HG02840 (cell line): Measurements from ENCODE around the gene PDIA2.

Experiments used
- ATAC-seq: cut with Tn5 transposase; IDR thresholded peaks from one replicate; pipeline ENCODE4 v1.9.1; 2021; ENCODE audit warnings: mild to moderate bottlenecking, moderate library complexity, moderate number of reproducible peaks; ENCODE audit not compliant: unreplicated experiment, low FRiP score

PDIA2 gene

DNA sequence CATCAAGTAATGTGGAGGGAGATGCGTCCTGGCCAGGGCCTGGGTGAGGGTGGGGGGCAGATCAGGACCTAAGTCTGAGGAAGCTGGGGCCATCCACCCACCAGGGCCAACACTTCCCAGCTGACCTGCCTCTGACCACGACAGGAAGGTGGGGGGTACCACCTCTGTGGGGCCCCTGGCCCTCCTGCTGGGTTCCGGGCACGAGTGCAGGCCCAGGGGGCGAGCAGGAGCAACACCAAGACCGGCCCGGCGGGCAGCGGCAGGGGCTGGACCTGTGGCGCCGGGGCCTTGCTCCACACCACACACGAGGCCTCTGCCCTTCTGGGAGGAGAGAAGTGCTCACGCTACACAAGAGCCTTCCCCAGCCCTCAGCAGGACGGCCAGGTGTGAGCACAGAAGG, 13.3 kb downstream of the PDIA2 start:
- no peak for ATAC-seq

DNA sequence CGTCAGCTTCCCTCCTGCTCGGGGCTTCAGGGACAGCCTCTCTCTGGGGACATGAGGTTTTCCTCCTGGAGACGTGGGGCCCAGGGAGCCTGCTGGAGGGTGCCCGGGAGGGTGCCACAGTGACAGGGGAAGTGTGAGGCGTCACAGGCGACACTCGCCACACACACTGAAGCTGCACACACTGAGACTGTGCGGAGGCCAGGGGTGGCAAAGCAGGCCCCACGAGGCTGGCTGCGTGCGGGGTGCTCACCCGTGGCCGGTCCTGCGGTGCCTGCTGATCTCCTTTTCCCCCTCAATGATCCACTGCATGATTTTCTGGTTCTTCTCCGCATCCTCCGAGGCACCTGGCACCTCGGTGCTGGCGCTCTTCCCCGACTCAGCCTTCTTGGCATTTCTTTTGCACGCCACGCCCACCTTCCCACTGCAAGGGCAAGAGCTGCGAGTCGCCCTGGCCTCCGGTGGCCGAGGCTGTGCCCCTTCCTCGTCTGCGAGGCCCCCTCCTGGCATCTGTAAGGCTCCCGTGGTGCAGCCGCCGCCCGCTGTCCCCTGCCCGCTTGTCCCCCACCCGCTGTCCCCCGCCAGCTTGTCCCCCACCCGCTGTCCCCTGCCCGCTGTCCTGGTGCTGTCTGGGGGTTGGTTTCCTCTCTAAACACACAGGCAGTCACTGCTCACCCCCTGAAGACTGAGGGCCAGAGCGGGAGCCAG, 14.0 kb downstream of the PDIA2 start:
- ATAC-seq, result no peak

DNA sequence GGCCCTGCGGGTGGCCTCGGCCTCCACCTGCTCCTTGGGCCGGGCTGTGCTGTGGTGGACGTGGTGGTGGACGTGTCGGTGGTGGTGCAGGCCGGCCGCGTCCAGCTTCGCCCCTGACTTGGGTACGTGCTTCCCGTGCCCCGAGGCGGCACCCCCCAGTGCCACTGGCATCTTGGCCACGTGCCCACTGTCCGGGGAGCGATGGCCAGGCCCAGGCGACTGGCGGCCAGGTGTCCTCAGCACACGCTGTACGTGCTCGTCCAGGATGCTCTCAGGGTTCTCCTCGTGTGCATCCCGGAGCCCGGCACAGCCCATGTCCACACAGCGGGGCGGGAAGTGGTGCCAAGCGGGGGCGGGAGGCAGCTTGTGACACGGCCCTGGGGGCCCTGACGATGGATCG, 14.9 kb downstream of the PDIA2 start:
- no peak for ATAC-seq

DNA sequence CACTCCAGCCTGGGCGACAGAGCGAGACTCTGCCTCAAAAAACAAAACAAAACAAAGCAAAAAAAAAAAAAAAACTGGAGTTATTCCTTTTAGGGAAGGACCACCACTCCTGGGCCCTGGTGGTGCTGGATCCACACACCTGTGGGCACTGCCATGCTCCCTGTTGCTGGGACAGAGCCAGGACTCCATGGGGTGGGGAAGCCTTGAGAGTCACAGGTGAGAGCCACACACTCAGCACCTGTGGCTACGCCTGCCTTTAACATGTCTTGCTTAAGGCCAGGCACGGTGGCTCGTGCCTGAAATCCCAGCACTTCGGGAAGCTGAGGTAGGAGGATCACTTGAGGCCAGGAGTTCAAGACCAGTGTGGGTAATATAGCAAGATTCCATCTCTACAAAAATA, 18.3 kb downstream of the PDIA2 start:
- ATAC-seq, result no peak

DNA sequence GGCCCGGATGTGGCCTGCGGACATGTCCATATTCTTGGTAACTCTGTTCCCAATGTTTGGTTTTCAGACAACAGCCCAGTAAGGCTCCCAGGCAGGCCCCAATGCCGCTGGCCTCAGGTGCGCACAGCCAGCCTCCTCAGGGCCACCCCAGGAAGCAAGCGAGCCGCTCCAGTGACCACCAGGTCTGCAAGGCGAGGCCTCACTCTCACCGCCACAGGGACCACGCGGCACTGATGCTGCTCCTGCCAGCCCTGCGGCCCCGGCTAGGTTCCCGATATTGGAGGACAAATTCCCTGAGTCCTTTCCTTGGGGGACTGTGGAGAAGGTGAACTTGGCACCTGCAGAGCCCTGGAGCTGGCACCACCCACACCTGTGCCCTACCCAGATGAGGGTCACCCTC, 19.0 kb downstream of the PDIA2 start:
- no peak for ATAC-seq

DNA sequence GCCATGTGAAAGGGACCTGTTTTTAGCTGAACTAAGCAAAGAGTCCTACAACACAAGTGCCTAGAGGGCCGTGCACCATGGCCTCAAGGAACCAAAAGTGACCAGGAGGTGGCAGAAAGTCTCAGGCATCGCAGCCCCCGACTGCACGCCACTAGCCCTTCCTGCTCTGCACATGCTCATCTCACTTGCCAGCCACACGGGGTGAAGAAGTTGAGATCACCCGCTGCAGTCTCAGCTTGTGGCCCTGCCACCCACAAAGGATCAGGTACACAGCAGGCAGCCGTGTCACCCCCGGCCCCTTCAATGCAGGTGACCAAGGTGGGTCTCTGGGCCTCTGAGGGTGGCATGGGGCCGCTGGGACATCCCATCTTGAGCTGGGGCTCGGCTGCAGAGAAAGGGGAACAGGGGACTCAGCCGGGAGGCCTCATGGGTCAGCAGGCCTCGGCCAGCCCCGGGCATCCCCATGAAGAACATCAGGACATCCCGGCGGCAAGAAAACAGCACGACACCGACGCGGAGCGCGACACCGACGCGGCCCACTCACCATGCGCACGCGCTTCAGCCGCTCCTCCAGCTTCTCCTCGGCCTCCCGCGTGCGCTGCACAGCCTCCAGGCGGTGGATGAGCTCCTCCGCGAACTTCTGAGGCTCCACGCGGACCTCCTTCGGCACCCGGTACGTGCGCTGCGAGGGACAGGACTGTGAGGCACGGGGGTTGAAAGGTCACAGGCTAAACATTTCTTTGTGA, 21.0 kb downstream of the PDIA2 start:
- ATAC-seq, result no peak

DNA sequence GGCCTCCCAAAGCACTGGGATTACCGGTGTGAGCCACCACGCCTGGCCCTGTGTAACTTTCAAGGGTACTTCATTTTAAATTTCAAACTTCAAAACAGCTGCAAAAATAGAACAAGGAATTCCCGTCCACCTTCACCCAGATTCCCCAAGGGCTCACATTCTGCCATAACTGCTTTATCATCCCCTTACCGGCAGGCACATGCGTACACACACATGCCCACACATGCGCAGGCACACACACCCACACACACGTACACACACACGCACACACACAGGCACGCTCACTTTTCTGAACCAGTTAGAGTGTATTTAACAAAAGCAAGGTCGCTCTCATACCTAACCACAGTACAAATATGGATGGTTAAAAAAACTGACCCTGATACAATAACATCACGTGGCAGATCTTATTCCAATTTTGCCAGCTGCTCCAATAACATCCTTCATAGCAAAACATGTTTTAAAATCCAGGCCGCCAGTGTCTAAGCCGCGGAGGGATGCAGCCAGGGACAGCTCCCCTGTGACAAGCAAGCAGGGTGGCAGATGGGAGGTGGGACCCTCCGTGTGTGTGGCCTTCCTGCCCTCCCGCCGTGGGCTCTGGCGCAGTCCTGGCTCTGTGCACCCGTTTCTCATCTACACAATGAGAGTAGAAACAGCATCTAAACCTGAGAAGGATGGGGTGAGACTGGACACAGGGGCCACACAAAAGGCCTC, 23.1 kb downstream of the PDIA2 start:
- ATAC-seq, result no peak

DNA sequence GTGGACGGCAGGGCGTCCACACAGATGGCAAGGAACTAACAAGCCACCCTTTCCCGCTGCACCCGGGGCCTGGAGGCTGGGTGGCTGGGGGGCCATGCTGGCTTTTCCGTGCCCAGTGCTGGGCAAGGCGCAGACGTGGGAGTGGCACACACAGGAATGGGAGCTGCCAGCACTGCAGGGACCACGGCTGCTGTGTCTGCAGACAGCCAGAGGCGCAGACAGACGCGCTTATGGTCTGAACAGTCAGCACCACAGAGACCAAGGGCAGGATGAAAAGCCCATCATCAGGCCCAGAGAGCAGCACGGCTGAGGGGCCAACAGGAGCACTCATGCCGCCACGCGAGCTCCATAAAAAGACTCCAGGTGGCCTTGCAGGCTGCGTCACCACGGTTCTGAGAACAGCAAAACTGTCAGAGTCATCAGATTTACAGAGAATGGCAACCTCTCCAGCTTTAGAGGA, 24.0 kb downstream of the PDIA2 start:
- ATAC-seq, result no peak

DNA sequence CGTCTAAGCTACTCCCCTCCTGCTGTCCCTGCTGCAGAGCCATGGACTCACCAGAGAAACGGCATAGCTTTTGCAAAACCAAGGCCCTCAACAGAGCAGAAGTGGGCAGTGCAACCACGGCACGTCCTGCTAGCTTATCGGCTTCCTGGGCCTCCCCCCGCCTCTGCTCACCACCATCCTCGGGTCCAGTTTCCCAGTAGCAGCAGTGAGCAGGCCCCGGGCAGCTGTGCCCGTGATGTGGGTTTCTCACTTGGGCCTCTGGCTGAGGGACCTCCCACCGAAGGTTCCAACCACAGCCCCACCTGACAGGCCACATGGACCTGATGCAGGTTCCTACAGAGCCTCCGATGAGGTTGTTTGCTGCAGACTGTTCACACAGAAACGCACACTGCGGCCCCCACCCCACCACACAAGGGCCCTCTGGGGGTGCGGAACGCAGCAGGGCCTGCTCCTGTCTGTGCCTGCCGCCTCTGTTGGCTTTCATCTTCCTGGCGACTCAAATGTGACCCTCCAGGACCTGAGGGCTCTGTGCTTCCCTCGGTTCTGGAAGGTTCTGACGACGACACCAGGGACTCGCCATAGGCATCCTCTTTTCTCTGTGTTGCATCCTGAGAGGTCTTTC, 24.8 kb downstream of the PDIA2 start:
- no peak for ATAC-seq

DNA sequence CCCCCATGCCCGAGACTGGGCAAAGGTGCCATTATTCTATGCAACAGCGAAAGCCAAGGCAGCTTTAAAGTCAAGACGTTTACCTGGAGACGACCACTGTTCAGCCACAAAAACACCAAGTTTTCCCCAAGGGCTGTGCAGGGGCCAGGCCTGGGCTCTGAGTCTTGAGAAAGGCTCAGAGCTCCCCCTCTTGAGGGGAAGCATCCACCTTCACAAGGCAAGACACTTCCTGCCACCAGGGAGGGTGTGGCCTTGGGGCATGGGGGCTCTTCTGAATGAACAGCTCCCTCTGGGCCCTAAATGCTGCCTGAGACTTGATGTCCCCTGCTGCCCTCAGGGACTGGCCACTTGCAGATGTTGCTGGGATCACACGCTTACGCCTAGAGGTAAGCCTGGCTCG, 26.5 kb downstream of the PDIA2 start:
- no peak for ATAC-seq

DNA sequence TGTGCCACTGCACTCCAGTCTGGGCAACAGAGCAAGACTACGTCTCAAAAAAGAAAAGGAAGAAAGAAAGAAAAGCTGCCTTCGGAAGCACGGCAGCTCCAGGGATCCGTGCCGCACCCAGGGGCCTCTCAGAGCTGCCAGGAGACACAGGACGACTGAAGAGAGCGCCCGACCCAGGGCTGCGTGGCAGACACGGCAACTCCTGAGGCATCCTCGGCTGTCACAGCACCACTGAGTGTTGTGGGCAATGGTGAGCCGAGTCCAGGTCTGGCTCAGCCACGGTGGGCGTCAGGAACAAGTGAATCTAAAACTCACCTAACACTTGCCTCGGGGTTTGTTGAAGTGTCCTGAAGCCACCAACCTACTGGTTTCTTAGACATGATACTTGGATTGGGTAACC, 28.8 kb downstream of the PDIA2 start:
- ATAC-seq, result no peak

DNA sequence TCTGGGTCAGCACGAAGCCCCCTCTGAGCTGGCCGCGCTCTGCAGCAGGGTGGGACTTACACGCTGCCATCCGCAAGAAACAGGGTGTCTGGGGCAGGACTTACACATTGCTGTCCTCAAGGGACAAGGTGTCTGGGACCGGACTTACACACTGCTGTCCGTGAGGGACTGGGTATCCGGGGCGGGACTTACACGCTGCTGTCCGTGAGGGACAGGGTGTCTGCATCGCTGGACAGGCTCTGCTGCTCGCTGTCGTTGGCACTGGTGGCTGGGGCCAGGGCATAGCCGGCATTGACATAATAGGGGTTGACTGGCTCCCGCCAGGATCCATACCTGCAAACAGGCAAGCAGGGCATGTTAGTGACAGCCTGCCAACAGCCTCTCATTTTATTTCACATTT, 31.4 kb downstream of the PDIA2 start:
- no peak for ATAC-seq

DNA sequence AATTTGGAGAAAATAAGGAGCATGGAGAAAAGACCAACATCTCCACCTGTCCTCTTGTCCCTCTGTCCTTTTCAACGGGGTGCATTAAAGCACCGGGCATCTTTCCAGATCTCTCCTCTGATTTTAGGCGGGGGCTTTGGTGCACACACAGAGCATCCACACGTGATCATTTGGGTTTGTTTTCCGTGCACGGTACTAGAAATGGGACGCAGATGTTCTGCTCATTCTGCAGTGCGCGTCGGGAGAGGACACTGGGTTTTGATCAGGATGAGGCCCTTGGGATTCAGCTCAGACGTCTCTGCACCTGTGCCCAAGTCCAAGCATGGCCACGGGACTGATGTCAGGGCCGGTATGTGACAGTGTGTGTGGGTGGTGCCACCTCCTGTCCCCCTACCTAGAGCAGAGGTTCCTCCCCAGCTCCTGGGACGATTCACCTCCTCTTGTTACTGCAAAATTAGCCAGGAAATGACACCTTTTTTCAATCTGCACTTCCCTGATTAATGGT, 31.9 kb downstream of the PDIA2 start:
- ATAC-seq, result no peak

DNA sequence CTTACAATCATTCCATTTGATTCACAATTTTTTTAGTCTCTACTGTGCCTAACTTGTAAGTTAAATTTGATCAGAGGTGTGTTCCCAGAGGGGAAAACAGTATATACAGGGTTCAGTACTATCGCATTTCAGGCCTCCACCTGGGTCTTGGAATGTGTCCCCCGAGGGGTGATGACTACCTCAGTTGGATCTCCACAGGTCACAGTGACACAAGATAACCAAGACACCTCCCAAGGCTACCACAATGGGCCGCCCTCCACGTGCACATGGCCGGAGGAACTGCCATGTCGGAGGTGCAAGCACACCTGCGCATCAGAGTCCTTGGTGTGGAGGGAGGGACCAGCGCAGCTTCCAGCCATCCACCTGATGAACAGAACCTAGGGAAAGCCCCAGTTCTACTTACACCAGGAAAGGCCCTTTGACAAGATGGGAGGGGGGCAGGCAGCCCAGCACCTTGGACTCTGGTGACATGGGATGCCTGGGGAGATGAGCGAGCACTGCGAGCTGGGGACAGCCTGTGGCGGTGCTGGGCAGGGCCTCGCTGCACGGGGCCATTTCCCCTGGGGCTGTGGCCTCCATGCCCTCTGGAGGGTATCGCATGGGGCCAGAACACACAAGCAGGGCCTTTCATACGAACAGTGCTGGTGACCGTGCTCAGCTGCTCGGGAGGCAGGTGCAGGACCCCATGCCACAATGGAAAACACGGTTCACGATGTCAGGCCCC, 33.9 kb downstream of the PDIA2 start:
- no peak for ATAC-seq

DNA sequence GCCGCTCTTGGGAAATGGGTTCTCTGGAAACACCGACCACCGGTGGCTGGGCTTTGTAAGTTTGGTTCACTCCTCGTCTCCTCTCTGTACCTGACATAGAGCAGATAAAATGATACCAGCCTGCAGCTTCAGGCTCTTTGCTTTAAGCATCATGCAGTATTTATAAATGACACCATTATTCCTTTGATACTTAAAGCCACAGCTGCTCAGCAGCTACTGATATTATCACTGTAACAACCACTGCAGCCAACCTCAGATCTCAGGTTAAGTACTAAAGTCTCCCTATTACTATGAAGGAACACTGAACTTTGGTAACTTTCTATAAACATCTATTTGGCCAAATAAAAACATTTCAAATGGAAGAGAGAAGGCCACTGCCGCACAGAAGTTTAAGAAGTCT, 34.6 kb downstream of the PDIA2 start:
- ATAC-seq, result no peak

DNA sequence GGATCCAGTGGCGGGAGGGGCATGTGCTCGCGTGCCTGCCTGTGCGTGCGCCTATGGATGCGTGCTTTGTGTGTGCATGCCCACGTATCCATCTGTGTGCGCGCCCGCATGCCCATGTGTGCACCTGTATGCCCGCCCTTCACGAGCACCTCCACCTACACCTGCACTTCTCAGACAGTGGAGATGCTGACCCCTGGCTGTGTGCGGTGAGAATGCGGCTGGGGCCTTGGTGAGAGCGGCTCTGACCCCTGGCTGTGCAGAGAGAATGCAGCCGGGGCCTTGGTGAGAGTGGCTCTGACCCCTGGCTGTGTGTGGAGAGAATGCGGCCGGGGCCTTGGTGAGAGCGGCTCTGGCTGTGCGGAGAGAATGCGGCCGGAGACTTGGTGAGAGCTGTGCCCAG, 35.7 kb downstream of the PDIA2 start:
- no peak for ATAC-seq

DNA sequence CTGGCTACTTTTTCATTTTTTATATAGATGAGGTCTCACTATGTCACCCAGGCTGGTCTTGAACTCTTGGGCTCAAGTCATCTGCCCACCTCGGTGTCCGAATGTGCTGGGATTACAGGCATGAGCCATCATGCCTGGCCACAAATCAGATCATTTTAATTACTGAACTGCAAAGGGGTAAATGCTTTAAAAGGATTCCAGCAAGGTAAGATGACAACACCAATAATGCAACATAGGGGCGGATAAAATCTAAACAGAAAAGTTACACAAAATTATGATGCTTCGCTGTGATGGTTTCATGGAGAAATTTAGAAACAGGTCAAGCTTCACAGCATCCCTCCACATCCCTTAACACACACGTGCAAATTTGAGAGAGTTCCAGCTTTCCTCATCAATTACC, 37.2 kb downstream of the PDIA2 start:
- ATAC-seq, result no peak

DNA sequence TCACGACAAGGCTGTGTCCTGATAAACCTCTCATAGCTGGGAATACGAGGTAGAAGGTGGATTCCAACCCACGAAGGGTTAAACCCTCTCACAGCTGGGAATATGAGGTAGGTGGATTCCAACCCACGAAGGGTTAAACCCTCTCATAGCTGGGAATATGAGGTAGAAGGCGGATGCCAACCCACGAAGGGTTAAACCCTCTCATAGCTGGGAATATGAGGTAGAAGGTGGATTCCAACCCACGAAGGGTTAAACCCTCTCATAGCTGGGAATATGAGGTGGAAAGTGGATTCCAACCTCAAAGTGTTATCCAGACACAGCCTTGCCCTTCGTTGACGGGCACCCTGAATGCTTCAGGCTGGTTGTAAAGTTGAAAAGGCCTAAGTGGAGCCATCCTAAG, 38.6 kb downstream of the PDIA2 start:
- ATAC-seq, result no peak

DNA sequence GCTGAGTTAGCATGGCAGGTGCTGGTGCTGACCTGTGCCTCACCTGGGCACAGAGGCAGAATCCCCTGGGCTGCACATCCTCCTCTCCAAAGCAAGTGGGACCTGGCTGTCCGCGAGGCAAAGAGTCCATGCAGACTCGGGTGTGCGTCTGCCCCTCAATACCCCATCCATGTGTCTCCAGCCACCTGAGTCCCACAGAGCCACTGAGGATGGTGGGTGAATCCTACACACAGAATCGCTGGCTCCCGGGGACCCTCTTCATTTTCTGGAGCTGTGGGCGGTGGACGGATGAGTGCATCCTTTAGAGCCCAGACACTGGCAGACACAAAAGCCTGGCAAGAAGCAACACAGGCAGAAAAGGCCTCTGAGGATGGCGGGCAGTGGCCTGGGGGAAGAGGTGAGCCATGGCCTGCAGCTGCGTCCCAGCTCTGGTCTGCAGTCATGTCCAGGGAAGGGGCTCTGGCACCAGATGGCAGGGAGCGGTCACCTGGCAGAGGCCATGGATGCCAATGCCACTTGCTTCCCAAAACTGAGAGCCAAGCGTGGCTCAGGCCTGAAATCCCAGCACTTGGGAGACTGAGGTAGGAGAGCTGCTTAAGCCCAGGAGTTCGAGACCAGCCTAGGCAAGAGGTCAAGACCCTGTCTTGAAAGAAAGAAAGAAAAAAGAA, 39.6 kb downstream of the PDIA2 start:
- ATAC-seq, result no peak

DNA sequence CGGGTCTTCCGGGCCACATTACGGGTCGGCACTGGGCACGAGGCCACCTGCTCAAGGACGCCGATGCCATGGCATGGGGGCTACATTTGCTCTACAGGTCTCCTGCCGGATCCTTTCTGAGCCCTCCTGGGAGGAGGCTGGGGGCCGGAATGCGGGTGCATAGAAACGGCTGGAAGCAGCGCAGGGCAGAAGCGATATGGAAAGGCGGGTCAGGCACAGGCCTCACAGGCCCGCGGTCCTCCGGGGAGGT, 41.2 kb downstream of the PDIA2 start:
- ATAC-seq, result no peak
